ENCODE data around the gene AKAP10. TPM values are rescaled to one million over a fixed set of nuclear protein-coding genes. Genes with fewer than 3 reads are reported as not detected.
"Not testable (repeated sequence)": the region's sequence is repeated elsewhere in the genome, so short reads cannot be mapped to it uniquely, and the experiment has no call there.

AKAP10 gene
- total RNA-seq, 5 donors from 2014 or later (not counting 1 experiment from before 2014, with no cell fraction given), result 43.3 to 61.3 (median 53.9) TPM

DNA sequence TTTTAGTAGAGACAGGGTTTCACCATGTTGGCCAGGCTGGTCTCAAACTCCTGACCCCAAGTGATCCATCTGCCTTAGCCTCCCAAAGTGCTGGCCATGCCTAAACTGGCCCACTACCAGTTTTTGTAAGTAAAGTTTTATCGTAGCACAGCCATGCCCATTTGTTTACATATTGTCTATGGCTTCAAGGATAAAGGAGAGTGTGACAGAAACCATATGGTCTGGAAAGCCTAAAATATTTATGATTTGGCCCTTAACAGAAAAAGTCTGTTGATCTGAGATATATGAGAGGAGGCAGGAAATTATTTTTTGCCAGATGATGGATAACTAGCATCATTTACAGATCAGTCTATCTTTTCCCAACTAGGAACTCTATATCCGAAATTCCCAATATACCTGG lies 4.5 kb downstream of the AKAP10 start:
- ATAC-seq (replicated peaks in 1 of 4) (no peak), DNase-seq (no peak)
- no CpG with 5 or more reads among the region's 2 CpGs for WGBS (ENCODE audit: insufficient coverage)
- Histone ChIP-seq H3K36me3 (ENCODE audit: control insufficient read depth in 2 of 2, extremely low read depth in 1 of 2, insufficient read depth in 1 of 2, low read length in 1 of 2) (peaks cover 5 to 28% of the 10 kb centered on the region in 2 donors), H3K27me3 (replicated peaks in 1 of 2; ENCODE audit: control insufficient read depth in 2 of 2, extremely low read depth in 1 of 2, insufficient read depth in 2 of 2, low read length in 1 of 2) (no peaks in the 10 kb centered on the region), H3K4me3 (ENCODE audit: control insufficient read depth in 1 of 2, extremely low read depth in 1 of 2, low read length in 1 of 2) (no peak overlapping the region), H3K9me3 (no peaks in the 10 kb centered on the region), H3K4me1 (ENCODE audit: control insufficient read depth in 1 of 2, extremely low read depth in 1 of 2, insufficient read depth in 2 of 2, low read length in 2 of 2) (peaks cover 0 to 33% of the 10 kb centered on the region in 2 experiments), H3K27ac (ENCODE audit: low read length) (no peak overlapping the region)
- Mint-ChIP-seq H3K4me3 (no peak overlapping the region), H3K27me3 (no peaks in the 10 kb centered on the region), H3K27ac (no peak overlapping the region), H3K36me3 (peaks cover 40% of the 10 kb centered on the region), H3K9me3 (no peaks in the 10 kb centered on the region), H3K4me1 (peaks cover 63 to 72% (median 67%) of the 10 kb centered on the region in 3 donors)
- CTCF ChIA-PET, result no interaction called here
- POLR2A ChIA-PET, result no interaction called here

DNA sequence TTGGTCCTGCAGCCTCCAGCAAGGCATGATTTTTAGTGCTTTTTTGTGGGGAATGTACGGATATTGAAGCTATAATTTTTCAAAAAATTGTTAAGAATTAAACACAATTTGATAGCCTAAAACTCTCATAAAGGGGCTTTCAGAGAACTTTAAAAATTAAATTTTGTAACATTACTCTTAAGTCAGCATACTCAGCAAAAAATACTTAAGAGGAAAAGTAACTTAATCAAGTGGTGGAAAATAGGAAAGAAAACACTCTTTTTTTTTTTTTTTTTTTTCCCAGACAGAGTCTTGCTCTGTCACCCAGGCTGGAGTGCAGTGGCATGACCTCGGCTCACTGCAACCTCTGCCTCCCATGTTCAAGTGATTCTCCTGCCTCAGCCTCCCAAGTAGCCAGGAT lies 14.7 kb downstream of the AKAP10 start:
- Mint-ChIP-seq H3K4me1 (peaks cover 35 to 48% (median 36%) of the 10 kb centered on the region in 3 donors), H3K36me3 (peaks cover 31% of the 10 kb centered on the region), H3K27ac (peak overlapping the region in 1 of 2 donors; percentile 6)
- not testable (repeated sequence) for H3K9me3 ChIP-seq; H3K27me3 ChIP-seq (replicated peaks in 1 of 2; ENCODE audit: control insufficient read depth in 2 of 2, extremely low read depth in 1 of 2, insufficient read depth in 2 of 2, low read length in 1 of 2); H3K4me3 ChIP-seq (ENCODE audit: control insufficient read depth in 1 of 2, extremely low read depth in 1 of 2, low read length in 1 of 2); H3K27ac ChIP-seq (ENCODE audit: low read length); H3K27me3 Mint-ChIP-seq; H3K9me3 Mint-ChIP-seq; ATAC-seq (replicated peaks in 1 of 4); DNase-seq; H3K4me3 Mint-ChIP-seq
- H3K36me3 ChIP-seq (ENCODE audit: control insufficient read depth in 2 of 2, extremely low read depth in 1 of 2, insufficient read depth in 1 of 2, low read length in 1 of 2), result peaks cover 0 to 63% of the 10 kb centered on the region in 2 donors
- peaks cover 11 to 20% of the 10 kb centered on the region in 2 experiments for H3K4me1 ChIP-seq (ENCODE audit: control insufficient read depth in 1 of 2, extremely low read depth in 1 of 2, insufficient read depth in 2 of 2, low read length in 2 of 2)
- POLR2A ChIA-PET, result interaction anchor here in 1 of 2 donors (0.7 kb wide), 2 partner anchors 63 to 1954 kb away, joined by 8 to 9 read pairs; no protein-coding TSS in a partner anchor
- CTCF ChIA-PET, result interaction anchor here in 1 of 2 donors (0.7 kb wide), 1 partner anchor 1170 kb away, joined by 4 read pairs; no protein-coding TSS in a partner anchor
- WGBS (ENCODE audit: insufficient coverage), result 20% methylated on average over 1 of the region's 2 CpGs

DNA sequence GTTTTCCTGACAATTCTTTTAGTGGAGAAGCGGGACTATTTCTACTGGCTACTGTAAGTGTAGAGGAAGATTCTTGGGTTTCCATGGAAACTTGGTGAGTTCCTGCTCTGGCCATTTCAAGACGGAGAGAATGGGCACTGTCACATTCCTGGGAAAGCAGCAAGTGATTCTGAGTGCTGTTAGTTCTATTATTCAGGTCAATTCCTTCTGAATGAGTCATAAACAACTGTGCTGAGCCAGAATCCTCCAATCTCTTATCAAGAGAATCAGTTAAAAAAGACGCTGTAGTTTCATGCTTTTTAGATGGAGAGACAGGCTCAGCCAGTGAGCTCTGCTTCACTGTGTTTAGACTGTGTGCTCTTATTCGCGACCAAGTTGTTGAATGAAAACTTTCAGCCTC lies 19.6 kb downstream of the AKAP10 start:
- Histone ChIP-seq H3K9me3 (no peaks in the 10 kb centered on the region), H3K27ac (ENCODE audit: low read length) (no peak overlapping the region), H3K36me3 (ENCODE audit: control insufficient read depth in 2 of 2, extremely low read depth in 1 of 2, insufficient read depth in 1 of 2, low read length in 1 of 2) (peaks cover 3 to 54% of the 10 kb centered on the region in 2 donors), H3K4me3 (ENCODE audit: control insufficient read depth in 1 of 2, extremely low read depth in 1 of 2, low read length in 1 of 2) (no peak overlapping the region), H3K4me1 (ENCODE audit: control insufficient read depth in 1 of 2, extremely low read depth in 1 of 2, insufficient read depth in 2 of 2, low read length in 2 of 2) (peaks cover 15 to 16% of the 10 kb centered on the region in 2 experiments), H3K27me3 (replicated peaks in 1 of 2; ENCODE audit: control insufficient read depth in 2 of 2, extremely low read depth in 1 of 2, insufficient read depth in 2 of 2, low read length in 1 of 2) (no peaks in the 10 kb centered on the region)
- H3K9me3 Mint-ChIP-seq, result no peaks in the 10 kb centered on the region
- no peak overlapping the region for H3K4me3 Mint-ChIP-seq
- peaks cover 47 to 57% (median 53%) of the 10 kb centered on the region in 3 donors for H3K4me1 Mint-ChIP-seq
- H3K36me3 Mint-ChIP-seq, result peaks cover 47% of the 10 kb centered on the region
- no peak for ATAC-seq (replicated peaks in 1 of 4)
- ChIA-PET CTCF (no interaction called here), POLR2A (no interaction called here)
- no peak for DNase-seq
- WGBS (ENCODE audit: insufficient coverage), result 0% methylated on average over 1 of the region's 5 CpGs
- H3K27me3 Mint-ChIP-seq, result no peaks in the 10 kb centered on the region
- peak overlapping the region; percentile 16 to 59 for H3K27ac Mint-ChIP-seq

- H3K4me1 ChIP-seq (ENCODE audit: control insufficient read depth in 1 of 2, extremely low read depth in 1 of 2, insufficient read depth in 2 of 2, low read length in 2 of 2), result peaks cover 12 to 16% of the 10 kb centered on the region in 2 experiments
- H3K27ac ChIP-seq (ENCODE audit: low read length), result no peak overlapping the region
- H3K36me3 ChIP-seq (ENCODE audit: control insufficient read depth in 2 of 2, extremely low read depth in 1 of 2, insufficient read depth in 1 of 2, low read length in 1 of 2), result peaks cover 3 to 31% of the 10 kb centered on the region in 2 donors
- no peak for ATAC-seq (replicated peaks in 1 of 4)
- ChIA-PET POLR2A (interaction anchor here in 1 of 2 donors (0.6 kb wide), 1 partner anchor 100 kb away, joined by 7 read pairs; no protein-coding TSS in a partner anchor), CTCF (no interaction called here)
- no peaks in the 10 kb centered on the region for H3K9me3 ChIP-seq
- no peak overlapping the region for H3K27ac Mint-ChIP-seq
- H3K9me3 Mint-ChIP-seq, result no peaks in the 10 kb centered on the region
- H3K27me3 Mint-ChIP-seq, result no peaks in the 10 kb centered on the region
- WGBS (ENCODE audit: insufficient coverage), result no CpG with 5 or more reads among the region's 7 CpGs
- no peaks in the 10 kb centered on the region for H3K27me3 ChIP-seq (replicated peaks in 1 of 2; ENCODE audit: control insufficient read depth in 2 of 2, extremely low read depth in 1 of 2, insufficient read depth in 2 of 2, low read length in 1 of 2)
- H3K36me3 Mint-ChIP-seq, result peaks cover 50% of the 10 kb centered on the region
- peak overlapping the region in 1 of 3 donors; percentile 30 for H3K4me3 Mint-ChIP-seq
- H3K4me1 Mint-ChIP-seq, result peaks cover 52 to 54% (median 54%) of the 10 kb centered on the region in 3 donors
- no peak for DNase-seq
- H3K4me3 ChIP-seq (ENCODE audit: control insufficient read depth in 1 of 2, extremely low read depth in 1 of 2, low read length in 1 of 2), result no peak overlapping the region
Measured at GRCh38 chr17:19955099-19955498, 22.5 kb downstream of the AKAP10 start.

DNA sequence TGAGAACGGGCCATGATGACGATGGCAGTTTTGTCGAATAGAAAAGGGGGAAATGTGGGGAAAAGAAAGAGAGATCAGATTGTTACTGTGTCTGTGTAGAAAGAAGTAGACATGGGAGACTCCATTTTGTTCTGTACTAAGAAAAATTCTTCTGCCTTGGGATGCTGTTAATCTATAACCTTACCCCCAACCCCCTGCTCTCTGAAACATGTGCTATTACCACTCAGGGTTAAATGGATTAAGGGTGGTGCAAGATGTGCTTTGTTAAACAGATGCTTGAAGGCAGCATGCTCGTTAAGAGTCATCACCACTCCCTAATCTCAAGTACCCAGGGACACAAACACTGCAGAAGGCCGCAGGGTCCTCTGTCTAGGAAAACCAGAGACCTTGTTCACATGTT lies 26.2 kb downstream of the AKAP10 start:
- H3K27me3 Mint-ChIP-seq; H3K27me3 ChIP-seq (replicated peaks in 1 of 2; ENCODE audit: control insufficient read depth in 2 of 2, extremely low read depth in 1 of 2, insufficient read depth in 2 of 2, low read length in 1 of 2); H3K9me3 Mint-ChIP-seq; H3K4me3 ChIP-seq (ENCODE audit: control insufficient read depth in 1 of 2, extremely low read depth in 1 of 2, low read length in 1 of 2); DNase-seq; H3K27ac ChIP-seq (ENCODE audit: low read length); POLR2A ChIA-PET; ATAC-seq (replicated peaks in 1 of 4); H3K27ac Mint-ChIP-seq; H3K9me3 ChIP-seq; CTCF ChIA-PET; H3K4me3 Mint-ChIP-seq: not testable (repeated sequence)
- H3K4me1 Mint-ChIP-seq, result peaks cover 60 to 62% (median 60%) of the 10 kb centered on the region in 3 donors
- no CpG with 5 or more reads among the region's 5 CpGs for WGBS (ENCODE audit: insufficient coverage)
- H3K36me3 Mint-ChIP-seq, result peaks cover 49% of the 10 kb centered on the region
- Histone ChIP-seq H3K36me3 (ENCODE audit: control insufficient read depth in 2 of 2, extremely low read depth in 1 of 2, insufficient read depth in 1 of 2, low read length in 1 of 2) (peaks cover 3 to 28% of the 10 kb centered on the region in 2 donors), H3K4me1 (ENCODE audit: control insufficient read depth in 1 of 2, extremely low read depth in 1 of 2, insufficient read depth in 2 of 2, low read length in 2 of 2) (peaks cover 8 to 22% of the 10 kb centered on the region in 2 experiments)

- H3K27ac ChIP-seq (ENCODE audit: low read length); H3K9me3 ChIP-seq; POLR2A ChIA-PET; H3K9me3 Mint-ChIP-seq; H3K4me3 Mint-ChIP-seq; CTCF ChIA-PET; H3K27me3 ChIP-seq (replicated peaks in 1 of 2; ENCODE audit: control insufficient read depth in 2 of 2, extremely low read depth in 1 of 2, insufficient read depth in 2 of 2, low read length in 1 of 2); ATAC-seq (replicated peaks in 1 of 4); H3K27ac Mint-ChIP-seq; H3K27me3 Mint-ChIP-seq; DNase-seq; H3K4me3 ChIP-seq (ENCODE audit: control insufficient read depth in 1 of 2, extremely low read depth in 1 of 2, low read length in 1 of 2): not testable (repeated sequence)
- Mint-ChIP-seq H3K36me3 (peaks cover 44% of the 10 kb centered on the region), H3K4me1 (peaks cover 55 to 58% (median 55%) of the 10 kb centered on the region in 3 donors)
- peaks cover 5 to 22% of the 10 kb centered on the region in 2 experiments for H3K4me1 ChIP-seq (ENCODE audit: control insufficient read depth in 1 of 2, extremely low read depth in 1 of 2, insufficient read depth in 2 of 2, low read length in 2 of 2)
- peaks cover 0 to 28% of the 10 kb centered on the region in 2 donors for H3K36me3 ChIP-seq (ENCODE audit: control insufficient read depth in 2 of 2, extremely low read depth in 1 of 2, insufficient read depth in 1 of 2, low read length in 1 of 2)
- WGBS (ENCODE audit: insufficient coverage), result 95% methylated on average over 22 of the region's 43 CpGs
Measured at GRCh38 chr17:19950624-19951195, 26.9 kb downstream of the AKAP10 start.

All from T-cell (primary cell).